SH-SY5Y (cell line): ENCODE results near the gene NAV2.

ENCODE experiments used
- GATA2 ChIP-seq: IDR thresholded peaks from 2 replicates; pipeline ENCODE4 v1.6.1; 2011; ENCODE audit warnings: mild to moderate bottlenecking, low read depth, low read length
- GATA3 ChIP-seq: IDR thresholded peaks from 2 replicates; pipeline ENCODE4 v1.6.1; 2011; ENCODE audit warnings: low read depth, mild to moderate bottlenecking, low read length, moderate library complexity

DNA sequence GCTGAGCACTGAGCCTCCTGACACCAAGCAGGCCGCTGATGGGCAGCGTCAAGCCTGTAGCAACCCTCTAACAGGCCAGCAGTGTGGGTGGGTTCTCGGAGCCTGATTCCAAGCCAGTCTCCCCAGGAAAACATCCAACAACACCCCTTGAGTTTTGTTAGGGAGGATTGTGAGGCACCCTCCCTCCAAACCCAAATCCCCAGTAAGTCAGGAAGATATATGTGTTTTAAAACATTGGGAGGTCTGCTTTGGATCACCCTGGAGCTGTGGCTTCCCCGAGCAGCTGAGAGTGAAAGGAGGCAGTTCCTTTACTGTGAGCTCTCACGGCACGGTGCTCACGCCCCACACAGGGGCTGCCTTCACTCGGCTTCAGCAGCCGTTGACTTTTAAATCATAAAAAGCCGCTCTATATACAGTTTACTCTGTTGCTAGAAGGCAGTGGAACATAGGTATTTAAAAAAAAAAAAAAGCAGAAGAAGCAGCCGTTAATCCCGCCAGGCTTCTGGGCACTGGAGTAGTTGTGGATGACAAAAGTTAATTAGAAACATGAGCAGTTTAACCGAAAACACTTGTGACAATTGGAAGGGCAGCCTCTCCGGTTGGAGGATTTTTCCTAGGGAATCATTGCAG is 218.6 kb downstream of the NAV2 start:
- no peak for TF ChIP-seq GATA3
- no peak for TF ChIP-seq GATA2
